CD4-positive, alpha-beta T cell treated with Interleukin-4 for 1 hour (primary cell): Measurements from ENCODE around the gene TSPAN16.
"Not testable (repeated sequence)": the region's sequence is repeated elsewhere in the genome, so short reads cannot be mapped to it uniquely, and the experiment has no call there.

Experiments used
- DNase-seq, 2 donors: peaks; one replicate each; pipeline ENCODE4 v3.0.0-alpha.2; 2020 to 2022

TSPAN16 gene

GRCh38 chr19:11269408-11269807 lies 26.6 kb upstream of the TSPAN16 start:
- no peak for DNase-seq

DNA sequence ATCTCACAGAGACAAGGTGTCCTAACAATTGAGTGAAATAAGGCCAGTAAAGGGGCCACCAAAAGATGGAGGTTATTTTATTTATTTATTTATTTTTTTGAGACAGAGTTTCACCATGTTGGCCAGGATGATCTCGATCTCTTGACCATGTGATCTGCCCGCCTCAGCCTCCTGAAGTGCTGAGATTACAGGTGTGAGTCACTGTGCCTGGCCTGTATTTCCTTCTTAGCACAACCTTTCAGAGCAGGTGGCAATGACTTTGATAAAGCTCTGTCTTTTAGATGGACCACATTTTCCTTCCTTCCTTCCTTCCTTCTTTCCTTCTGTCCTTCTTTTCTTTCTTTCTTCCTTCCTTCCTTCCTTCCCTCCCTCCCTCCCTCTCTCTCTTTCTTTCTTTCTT lies 22.7 kb upstream of the TSPAN16 start:
- DNase-seq = no peak

DNA sequence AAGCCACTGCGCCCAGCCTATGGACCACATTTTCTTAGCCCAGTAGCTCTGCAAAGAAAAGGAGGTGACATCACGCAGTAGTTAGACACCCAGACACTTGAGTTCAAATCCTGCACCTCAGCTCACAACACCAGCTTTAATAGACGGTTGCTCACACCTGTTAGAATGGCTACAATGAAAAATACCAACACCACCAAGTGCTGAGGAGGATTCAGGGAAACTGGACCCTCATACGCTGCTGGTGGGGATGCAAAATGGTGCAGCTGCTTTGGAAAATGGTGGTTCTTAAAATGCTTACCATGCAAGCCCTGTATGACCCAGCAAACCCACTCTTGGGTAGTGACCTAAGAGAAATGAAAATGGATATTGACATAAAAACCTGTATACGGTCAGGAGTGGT lies 22.0 kb upstream of the TSPAN16 start:
- no peak for DNase-seq

DNA sequence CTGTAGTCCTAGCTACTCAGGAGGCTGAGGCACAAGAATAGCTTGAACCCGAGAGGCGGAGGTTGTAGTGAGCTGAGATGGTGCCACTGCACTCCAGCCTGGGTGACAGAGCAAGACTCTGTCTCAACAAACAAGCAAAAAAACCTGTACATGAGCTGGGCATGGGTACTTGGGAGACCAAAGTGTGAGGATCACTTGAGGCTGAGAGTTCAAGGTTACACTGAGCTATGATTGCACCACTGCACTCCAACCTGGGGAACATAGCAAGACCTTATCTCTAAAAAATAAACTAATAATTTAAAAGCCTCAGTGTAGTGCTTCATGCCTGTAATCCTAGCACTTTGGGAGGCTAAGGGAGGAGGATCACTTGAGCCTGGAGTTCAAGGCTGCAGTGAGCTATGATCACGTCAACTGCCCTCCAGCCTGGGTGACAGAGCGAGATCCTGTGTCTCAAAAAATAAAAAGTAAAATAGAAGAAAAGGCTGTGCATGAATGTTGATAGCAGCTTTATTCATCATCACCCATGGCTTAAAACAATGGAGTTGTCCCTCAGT lies 21.4 kb upstream of the TSPAN16 start:
- DNase-seq = no peak

- DNase-seq = no peak
These were observed 17.3 kb upstream of the TSPAN16 start for GRCh38 chr19:11278670-11279069.

GRCh38 chr19:11279505-11280236 lies 16.3 kb upstream of the TSPAN16 start:
- peak; percentile 53 to 74 for DNase-seq

GRCh38 chr19:11281356-11282049 lies 14.5 kb upstream of the TSPAN16 start:
- DNase-seq = no peak

GRCh38 chr19:11284515-11284914 lies 11.4 kb upstream of the TSPAN16 start:
- no peak for DNase-seq

DNA sequence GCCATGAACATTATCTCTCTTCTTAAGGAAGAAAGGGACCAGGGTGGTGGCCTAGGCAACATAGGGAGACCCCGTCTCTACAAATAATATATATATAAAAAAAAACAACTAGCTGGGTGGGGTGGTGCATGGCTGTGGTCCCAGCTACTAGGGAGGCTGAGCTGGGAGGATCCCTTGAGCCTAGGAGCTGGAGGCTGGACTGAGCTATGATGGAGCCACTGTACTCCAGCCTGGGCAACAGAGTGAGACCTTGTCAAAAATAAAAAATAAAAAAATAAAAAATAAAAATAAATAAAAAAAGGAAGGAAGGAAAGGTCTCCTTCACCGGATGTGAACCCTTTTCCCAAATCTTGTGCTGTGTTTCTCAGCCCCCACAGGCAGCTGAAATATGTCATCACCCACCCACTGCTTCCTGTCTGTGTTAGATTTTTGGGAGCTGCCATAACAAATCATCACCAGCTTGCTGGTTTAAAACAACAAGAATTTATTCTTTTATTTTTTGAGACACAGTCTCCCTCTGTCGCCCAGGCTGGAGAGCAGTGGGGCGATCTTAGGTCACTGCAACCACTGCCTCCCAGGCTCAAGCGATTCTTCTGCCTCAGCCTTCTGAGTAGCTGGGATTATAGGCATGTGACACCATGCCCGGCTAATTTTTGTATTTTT lies 9.5 kb upstream of the TSPAN16 start:
- no peak for DNase-seq

DNA sequence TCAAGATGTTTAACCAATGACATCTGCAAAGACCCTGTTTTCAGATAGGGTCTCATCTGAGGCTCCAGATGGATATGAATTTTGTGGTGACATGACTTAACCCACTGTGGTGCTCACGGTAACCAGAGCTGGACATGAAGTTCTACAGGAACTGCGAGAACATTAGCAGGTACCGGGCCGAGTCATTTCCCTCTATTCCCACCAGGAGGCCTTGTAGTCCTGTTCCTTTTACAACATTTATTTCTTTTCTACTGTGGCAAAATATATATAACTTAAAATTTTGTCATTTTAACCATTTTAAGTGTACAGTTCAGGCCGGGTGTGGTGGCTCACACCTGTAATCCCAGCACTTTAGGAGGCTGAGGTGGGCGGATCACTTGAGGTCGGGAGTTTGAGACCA lies 7.6 kb upstream of the TSPAN16 start:
- no peak for DNase-seq

- no peak for DNase-seq
These were observed 5.7 kb upstream of the TSPAN16 start for GRCh38 chr19:11290256-11290655.

DNA sequence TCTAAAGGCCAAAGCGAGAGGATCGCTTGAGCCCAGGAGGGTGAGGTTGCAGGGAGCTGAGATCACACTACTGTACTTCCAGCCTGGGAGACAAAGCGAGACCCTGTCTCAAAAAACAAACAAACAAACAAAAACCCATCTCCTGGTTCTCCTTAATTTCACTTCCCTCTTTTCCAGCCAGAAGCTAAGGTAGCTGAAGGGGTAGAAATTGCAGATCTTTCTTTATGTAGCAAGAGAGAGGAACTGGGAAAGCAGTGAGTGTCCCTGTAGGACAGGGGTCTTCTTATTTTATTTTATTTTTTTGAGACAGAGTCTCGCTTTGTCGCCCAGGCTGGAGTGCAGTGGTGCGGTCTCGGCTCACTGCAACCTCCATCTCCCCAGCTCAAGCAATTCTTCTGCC lies 4.5 kb upstream of the TSPAN16 start:
- no peak for DNase-seq

- DNase-seq = peak in 1 of 2 donors; percentile 19
These were observed 4.0 kb upstream of the TSPAN16 start for GRCh38 chr19:11291991-11292390.

DNA sequence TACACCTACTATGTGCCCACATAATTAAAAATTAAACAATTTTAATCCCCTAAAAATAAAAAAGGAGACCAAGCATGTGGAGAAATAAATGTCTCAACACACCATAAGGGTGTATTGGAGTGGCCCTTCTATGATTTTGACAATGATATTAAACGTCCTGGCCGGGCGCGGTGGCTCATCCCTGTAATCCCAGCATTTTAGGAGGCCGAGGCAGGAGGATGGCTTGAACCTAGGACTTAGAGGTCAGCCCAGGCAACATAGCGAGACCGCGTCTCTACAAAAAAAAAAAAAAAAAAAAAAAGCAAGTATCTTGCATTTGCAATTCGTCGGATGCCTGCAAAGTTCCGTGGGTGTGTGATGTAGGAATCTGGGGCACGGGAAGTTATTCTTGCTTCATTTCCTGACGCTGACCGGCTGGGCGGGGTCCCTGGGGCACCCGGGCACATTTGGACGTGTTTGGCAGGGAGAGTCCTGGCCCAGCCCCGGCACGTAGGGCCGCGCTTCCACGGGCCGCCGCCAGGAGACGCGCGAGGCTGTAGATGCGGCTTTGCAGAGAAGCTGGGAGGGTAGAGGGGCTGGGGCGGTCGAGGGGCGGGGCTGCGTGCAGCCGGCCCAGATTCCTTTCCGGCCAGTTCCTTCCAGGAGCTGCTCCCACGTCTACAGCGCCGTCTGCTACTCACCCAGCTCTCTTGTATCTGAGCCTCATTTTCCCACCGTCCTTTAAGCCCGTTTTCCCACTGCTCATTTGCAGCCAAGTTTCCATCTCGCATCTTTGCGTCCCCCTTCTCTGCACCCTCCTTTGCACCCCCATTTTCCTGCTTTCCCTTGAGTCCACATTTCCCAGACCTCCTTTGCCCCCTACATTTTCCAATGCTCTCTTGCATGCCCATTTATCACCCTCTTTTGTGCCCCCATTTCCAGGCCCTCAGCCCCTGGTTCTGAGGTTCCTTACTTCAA lies 2.2 kb upstream of the TSPAN16 start:
- DNase-seq = peak; percentile 81 to 88

DNA sequence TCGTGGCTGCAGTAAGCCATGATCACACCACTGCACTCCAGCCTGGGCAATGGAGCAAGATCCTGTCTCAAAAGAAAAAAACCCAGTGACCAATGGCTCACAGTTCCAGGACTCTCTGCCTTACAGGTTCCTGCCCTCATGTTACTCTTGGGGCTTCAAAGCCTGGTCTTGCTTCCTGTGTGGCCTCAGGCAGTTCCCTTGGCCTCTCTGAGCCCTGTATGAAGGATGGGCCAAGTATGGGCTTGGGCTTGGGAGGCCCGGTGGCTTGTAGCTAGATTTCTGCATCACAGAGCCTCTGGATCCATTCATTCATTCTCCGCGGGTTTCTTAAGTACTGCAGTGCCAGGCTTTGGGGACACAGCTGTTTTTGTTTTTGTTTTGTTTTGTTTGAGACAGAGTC lies 780 bp upstream of the TSPAN16 start:
- DNase-seq = no peak

- DNase-seq = no peak
These were observed 304 bp downstream of the TSPAN16 start for GRCh38 chr19:11296264-11296663.

- DNase-seq = no peak
These were observed 4.2 kb downstream of the TSPAN16 start for GRCh38 chr19:11299946-11300810.

DNA sequence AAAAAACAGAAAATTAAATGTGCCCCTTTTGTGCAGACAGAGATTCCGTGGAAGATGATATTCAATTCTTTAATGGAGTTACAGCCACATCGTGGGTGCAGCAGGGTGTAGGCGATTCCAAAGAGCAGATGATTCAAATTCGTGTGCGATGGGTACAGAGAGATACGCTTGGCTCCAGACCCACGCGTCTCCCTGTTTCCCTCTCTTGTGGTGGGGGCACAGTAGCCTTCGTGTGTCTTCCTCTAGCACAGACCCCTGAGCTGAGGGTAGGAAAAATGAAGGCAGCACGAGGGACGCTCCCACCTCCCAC lies 4.8 kb downstream of the TSPAN16 start:
- no peak for DNase-seq

GRCh38 chr19:11304936-11305335 lies 9.0 kb downstream of the TSPAN16 start:
- DNase-seq = no peak

- DNase-seq = no peak
These were observed 10.4 kb downstream of the TSPAN16 start for GRCh38 chr19:11306337-11306736.

DNA sequence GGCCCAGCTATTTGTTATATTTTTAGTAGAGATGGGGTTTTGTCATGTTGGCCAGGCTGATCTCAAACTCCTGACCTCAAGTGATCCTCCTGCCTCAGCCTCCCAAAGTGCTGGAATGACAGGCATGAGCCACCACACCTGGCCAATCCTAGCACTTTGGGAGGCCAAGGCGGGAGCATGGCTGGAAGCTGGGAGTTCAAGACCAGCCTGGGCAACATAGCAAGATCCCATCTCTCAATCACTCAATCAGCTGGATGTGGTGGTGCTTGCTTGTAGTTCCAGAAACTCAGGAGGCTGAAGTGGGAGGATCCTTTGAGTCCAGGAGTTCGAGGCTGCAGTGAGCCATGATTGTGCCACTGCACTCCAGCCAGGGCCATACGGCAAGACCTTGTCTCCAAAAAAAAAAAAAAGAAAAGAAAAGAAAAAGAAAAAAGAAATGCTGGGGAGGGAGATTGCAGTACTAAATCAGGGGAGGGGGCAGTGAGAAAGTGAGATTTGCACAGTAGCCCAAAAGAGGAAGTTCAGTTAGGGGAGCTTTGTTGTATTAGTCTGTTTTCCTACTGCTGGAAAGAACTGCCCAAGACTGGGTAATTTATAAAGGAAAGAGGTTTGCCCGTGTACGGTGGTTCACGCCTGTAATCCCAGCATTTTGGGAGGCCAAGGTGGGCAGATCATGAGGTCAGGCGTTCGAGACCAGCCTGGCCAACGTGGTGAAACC lies 24.5 kb downstream of the TSPAN16 start:
- not testable (repeated sequence) for DNase-seq
